Sigmoid colon (tissue), 7 donors: ENCODE measurements around the gene BAHD1. TPM values are rescaled to one million over a fixed set of nuclear protein-coding genes. Genes with fewer than 3 reads are reported as not detected.

Source experiments
- DNase-seq: peaks from one replicate; pipeline ENCODE4 v3.0.0-alpha.2; 2019
- H3K27ac ChIP-seq, 4 donors: fragments of 200-600 bp; sonication (generic); one replicate each; pipeline ENCODE4 v1.5.1; 2016 to 2019; ENCODE audit warnings: mild to moderate bottlenecking in 1 of 4
- H3K27me3 ChIP-seq, 3 donors: fragments of 200-600 bp; sonication (generic); one replicate each; pipeline ENCODE4 v1.5.1; 2019; ENCODE audit warnings: mild to moderate bottlenecking in 1 of 3
- H3K36me3 ChIP-seq, 4 donors: fragments of 200-600 bp; sonication (generic); one replicate each; pipeline ENCODE4 v1.5.1; 2016 to 2019
- H3K4me1 ChIP-seq, 4 donors: fragments of 200-600 bp; sonication (generic); one replicate each; pipeline ENCODE4 v1.5.1; 2017 to 2019
- H3K4me3 ChIP-seq, 4 donors: fragments of 200-600 bp; sonication (generic); one replicate each; pipeline ENCODE4 v1.5.1; 2017 to 2019; ENCODE audit warnings: mild to moderate bottlenecking in 2 of 4, moderate library complexity in 1 of 4
- H3K9me3 ChIP-seq, 4 donors: fragments of 200-600 bp in 3 of 4; sonication (generic) in 3 of 4; one replicate each; pipeline versions ENCODE4 v1.5.1 to v1.6.1; 2013 to 2019
- CTCF ChIP-seq, 4 experiments: fragments of 450-650 bp in 3 of 4; fragments of 200-600 bp in 1 of 4; IDR thresholded peaks; one replicate each; pipeline ENCODE4 v1.5.1; 2016 to 2019; ENCODE audit warnings: antibody characterized with exemption in 4 of 4, mild to moderate bottlenecking in 3 of 4, moderate library complexity in 2 of 4
- EP300 ChIP-seq, 4 donors: sonication (generic); formaldehyde crosslinking; IDR thresholded peaks; one replicate each; pipeline ENCODE4 v1.6.1; 2017; ENCODE audit warnings: antibody characterized with exemption in 4 of 4
- POLR2A ChIP-seq, 2 donors: fragments of 450-650 bp; IDR thresholded peaks; one replicate each; pipeline ENCODE4 v1.6.1; 2016; ENCODE audit warnings: antibody characterized with exemption in 2 of 2, mild to moderate bottlenecking in 2 of 2, moderate library complexity in 2 of 2
- POLR2AphosphoS5 ChIP-seq, 4 donors: sonication (generic); formaldehyde crosslinking; IDR thresholded peaks; one replicate each; pipeline ENCODE4 v1.6.1; 2017; ENCODE audit warnings: antibody characterized with exemption in 4 of 4
- WGBS, 2 donors: extraction: QIAGEN DNeasy Blood & Tissue Kit; methylation state at CpG; one replicate each; pipeline ENCODE4 v1.1.7; 2013; 5-methylcytosine and 5-hydroxymethylcytosine counted together
- intact Hi-C: fragments of 100-400 bp; cut with DNase I; formaldehyde crosslinking; loops from one replicate; pipeline ENCODE4 v1.15.1; 2023
- polyA plus RNA-seq, 3 donors: library from polyadenylated mRNA; stranded (reverse); fragments of 200-250 nt; gene quantifications; one replicate each; pipeline ENCODE4 v1.2.3, GENCODE V29; 2013
- total RNA-seq, 4 donors: library from RNA; depleted of rRNA; stranded (reverse); fragments of >200 nt; gene quantifications; one replicate each; pipeline ENCODE4 v1.1.0, GENCODE V29; 2016
- donor health status: healthy with polysubstance abuse.
- donor health status: Bipolar disorder and iron deficiency.
- donor health status: healthy.

BAHD1 gene
- total and polyA plus RNA-seq, 7 donors: 7.7 to 20.2 (median 9.6) TPM

GRCh38 chr15:40466426-40467260 is 25.9 kb downstream of the BAHD1 start:
- DNase-seq: no peak
- H3K4me3 ChIP-seq: no peak overlapping the region
- intact Hi-C loops: no loop called here
- H3K36me3 ChIP-seq: peaks cover 14 to 53% (median 28%) of the 10 kb centered on the region in 4 donors
- H3K27me3 ChIP-seq: no peaks in the 10 kb centered on the region
- H3K27ac ChIP-seq: no peak overlapping the region
- H3K4me1 ChIP-seq: peaks cover 0 to 13% (median 9%) of the 10 kb centered on the region in 4 donors
- 64 to 81% methylated on average over 7 of the region's 7 CpGs for WGBS, 2 donors
- no peak for TF ChIP-seq EP300 (IDR thresholded peaks at IDR 0.05)
- no peak for TF ChIP-seq POLR2AphosphoS5 (IDR thresholded peaks at IDR 0.05)
- no peak for TF ChIP-seq CTCF (IDR thresholded peaks at IDR 0.05)
- no peak for TF ChIP-seq POLR2A (IDR thresholded peaks at IDR 0.05)
- no peaks in the 10 kb centered on the region for H3K9me3 ChIP-seq

GRCh38 chr15:40467261-40467615 is 26.5 kb downstream of the BAHD1 start:
- Histone ChIP-seq H3K4me1 (peaks cover 0 to 19% (median 15%) of the 10 kb centered on the region in 4 donors), H3K9me3 (no peaks in the 10 kb centered on the region), H3K27me3 (no peaks in the 10 kb centered on the region), H3K36me3 (peaks cover 14 to 48% (median 25%) of the 10 kb centered on the region in 4 donors), H3K4me3 (no peak overlapping the region), H3K27ac (no peak overlapping the region)
- no peak for DNase-seq
- intact Hi-C loops: no loop called here
- no peak for TF ChIP-seq CTCF (IDR thresholded peaks at IDR 0.05)
- no peak for TF ChIP-seq EP300 (IDR thresholded peaks at IDR 0.05)
- TF ChIP-seq POLR2AphosphoS5 (IDR thresholded peaks at IDR 0.05): no peak
- no peak for TF ChIP-seq POLR2A (IDR thresholded peaks at IDR 0.05)

GRCh38 chr15:40468898-40469331 is 28.2 kb downstream of the BAHD1 start:
- no peak for DNase-seq
- TF ChIP-seq POLR2A (IDR thresholded peaks at IDR 0.05): no peak
- TF ChIP-seq CTCF (IDR thresholded peaks at IDR 0.05): no peak
- no peak for TF ChIP-seq POLR2AphosphoS5 (IDR thresholded peaks at IDR 0.05)
- TF ChIP-seq EP300 (IDR thresholded peaks at IDR 0.05): no peak
- no peak overlapping the region for H3K4me3 ChIP-seq
- H3K9me3 ChIP-seq: no peaks in the 10 kb centered on the region
- no peaks in the 10 kb centered on the region for H3K27me3 ChIP-seq
- H3K27ac ChIP-seq: no peak overlapping the region
- H3K36me3 ChIP-seq: peaks cover 10 to 31% (median 21%) of the 10 kb centered on the region in 4 donors
- peaks cover 0 to 22% (median 18%) of the 10 kb centered on the region in 4 donors for H3K4me1 ChIP-seq
- intact Hi-C loops: no loop called here
- 89 to 90% methylated on average over 4 of the region's 4 CpGs for whole genome bisulfite sequencing, 2 donors

GRCh38 chr15:40469776-40470390 is 29.1 kb downstream of the BAHD1 start:
- DNase-seq: no peak
- peaks cover 0 to 22% (median 18%) of the 10 kb centered on the region in 4 donors for H3K4me1 ChIP-seq
- peak overlapping the region; percentile 84 to 89 (median 88) for H3K27ac ChIP-seq
- peak overlapping the region in 3 of 4 donors; percentile 79 to 92 (median 85) for H3K4me3 ChIP-seq
- H3K36me3 ChIP-seq: peaks cover 6 to 21% (median 13%) of the 10 kb centered on the region in 4 donors
- H3K27me3 ChIP-seq: no peaks in the 10 kb centered on the region
- no peaks in the 10 kb centered on the region for H3K9me3 ChIP-seq
- intact Hi-C loops: loop anchor here (2.0 to 5.0 kb wide), 3 partner anchors 29 to 97 kb away; partner anchors contain the start of genes BAHD1, CCDC32 and RPUSD2
- WGBS, 2 donors: 85% methylated on average over 7 of the region's 7 CpGs
- TF ChIP-seq CTCF (IDR thresholded peaks at IDR 0.05) (no peak), POLR2AphosphoS5 (IDR thresholded peaks at IDR 0.05) (no peak), EP300 (IDR thresholded peaks at IDR 0.05) (no peak), POLR2A (IDR thresholded peaks at IDR 0.05) (no peak)
